Activated gamma-delta T cell treated with Interleukin-2 at 50 U/mL for 16 hours (primary cell): Measurements from ENCODE around the gene PLCB1.
"Not testable (repeated sequence)": the region's sequence is repeated elsewhere in the genome, so short reads cannot be mapped to it uniquely, and the experiment has no call there.

Experiments
- DNase-seq: peaks from one replicate; pipeline ENCODE4 v3.0.0-alpha.2; 2020

Gene PLCB1

DNA sequence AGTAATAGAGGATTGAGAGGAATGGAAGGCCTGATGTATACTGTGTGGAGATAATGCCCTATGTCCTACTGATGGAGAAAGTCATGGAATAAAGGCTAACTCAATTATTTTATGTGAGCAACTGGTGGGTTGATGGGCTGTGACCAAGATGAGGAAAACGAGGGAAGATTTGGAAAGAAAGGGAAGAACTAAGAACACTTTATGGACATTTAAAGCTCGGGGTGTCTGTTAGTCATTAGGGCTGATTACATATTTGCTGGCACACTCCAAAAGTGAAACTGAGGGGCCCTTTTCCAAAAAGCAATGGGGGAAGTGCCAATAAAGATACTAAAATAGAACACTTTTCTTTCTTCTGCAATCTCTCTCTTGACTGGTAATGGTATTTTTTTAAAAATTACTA lies 439.5 kb downstream of the PLCB1 start:
- no peak for DNase-seq

DNA sequence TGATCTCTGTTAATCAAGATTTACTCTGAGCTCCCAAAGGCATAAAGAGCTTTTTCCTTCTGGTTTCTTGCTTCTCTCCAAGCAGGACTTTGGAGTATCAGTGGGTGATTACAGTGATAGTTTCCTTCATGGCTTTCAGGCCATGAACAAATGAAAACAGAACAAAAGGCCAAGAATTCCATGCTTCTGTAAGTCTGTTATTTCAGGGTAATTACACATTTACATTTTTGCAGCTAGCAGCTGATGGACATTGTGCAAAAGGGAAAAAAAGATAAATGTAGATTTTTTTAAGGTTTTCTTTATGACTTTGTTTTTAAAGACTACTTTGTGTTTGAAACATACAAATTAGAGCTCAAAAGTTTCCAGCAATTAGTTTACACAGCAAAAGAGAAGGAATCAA lies 441.6 kb downstream of the PLCB1 start:
- no peak for DNase-seq

DNA sequence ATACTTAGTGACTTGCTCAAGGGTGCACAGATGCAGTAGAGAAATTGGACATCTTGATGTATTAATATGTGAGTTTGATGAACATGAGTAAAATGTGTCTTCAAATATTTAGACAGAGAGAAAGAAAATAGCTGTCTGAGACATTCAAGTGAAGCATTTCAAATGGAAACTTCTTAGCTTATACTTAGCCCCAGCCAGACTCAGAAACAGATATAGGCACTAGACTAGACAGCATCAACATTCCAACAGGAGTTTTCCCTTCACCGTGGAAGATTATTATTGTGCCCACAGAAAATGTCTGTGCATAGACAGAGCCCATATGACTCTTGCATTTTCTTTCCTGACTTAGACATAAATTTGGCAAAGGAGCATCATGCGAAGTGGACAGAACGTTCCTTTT lies 443.0 kb downstream of the PLCB1 start:
- DNase-seq, result no peak

DNA sequence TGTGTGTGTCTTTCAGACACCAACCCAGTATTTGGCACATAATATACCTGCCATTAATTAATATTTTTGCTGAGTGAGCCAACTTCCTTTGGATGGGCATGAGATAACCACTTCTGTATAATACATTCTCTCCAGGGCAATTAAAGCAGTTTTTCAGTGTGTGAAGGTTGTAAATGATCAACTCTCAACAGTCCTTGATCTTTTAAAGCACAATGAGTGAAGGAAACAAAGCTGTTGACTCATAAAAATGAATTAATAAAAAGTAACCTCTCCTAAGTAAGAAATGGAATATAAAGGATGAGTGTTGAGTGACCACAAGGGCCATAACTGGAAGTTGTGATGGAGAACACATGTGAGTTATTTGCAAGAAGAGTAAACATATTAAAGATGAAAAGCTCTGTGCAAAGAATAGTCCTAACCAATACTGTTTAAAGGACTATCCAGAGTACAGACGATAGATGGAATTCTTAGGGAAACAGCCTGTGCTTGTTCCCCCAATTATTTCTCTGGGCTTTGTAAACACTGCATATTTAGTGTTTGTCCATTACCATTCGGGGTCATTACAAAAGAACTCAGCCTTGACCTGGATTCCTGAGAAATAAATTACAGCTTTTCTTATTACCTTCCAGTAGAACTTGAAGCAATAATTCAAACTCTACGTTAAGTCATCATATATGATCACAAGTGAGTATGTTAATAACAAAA lies 446.2 kb downstream of the PLCB1 start:
- no peak for DNase-seq

DNA sequence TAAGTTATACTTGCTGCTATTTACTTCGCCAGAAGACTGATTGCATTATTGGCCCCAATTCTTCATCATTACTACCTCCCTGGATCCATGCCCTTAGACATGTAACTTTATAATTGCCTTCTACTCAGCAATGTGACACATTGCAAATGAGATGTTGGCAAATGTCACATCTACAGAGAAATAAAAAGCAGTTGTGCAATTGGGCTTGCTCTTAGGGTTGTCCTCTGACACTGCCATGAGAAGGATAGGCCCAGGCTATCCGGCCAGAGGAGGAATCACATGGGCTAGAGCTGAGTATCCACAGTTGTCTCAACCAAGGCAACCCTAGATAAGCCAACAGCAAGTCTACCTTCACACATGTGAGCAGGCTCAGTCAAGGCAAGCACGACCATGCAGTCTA lies 447.0 kb downstream of the PLCB1 start:
- DNase-seq, result no peak

DNA sequence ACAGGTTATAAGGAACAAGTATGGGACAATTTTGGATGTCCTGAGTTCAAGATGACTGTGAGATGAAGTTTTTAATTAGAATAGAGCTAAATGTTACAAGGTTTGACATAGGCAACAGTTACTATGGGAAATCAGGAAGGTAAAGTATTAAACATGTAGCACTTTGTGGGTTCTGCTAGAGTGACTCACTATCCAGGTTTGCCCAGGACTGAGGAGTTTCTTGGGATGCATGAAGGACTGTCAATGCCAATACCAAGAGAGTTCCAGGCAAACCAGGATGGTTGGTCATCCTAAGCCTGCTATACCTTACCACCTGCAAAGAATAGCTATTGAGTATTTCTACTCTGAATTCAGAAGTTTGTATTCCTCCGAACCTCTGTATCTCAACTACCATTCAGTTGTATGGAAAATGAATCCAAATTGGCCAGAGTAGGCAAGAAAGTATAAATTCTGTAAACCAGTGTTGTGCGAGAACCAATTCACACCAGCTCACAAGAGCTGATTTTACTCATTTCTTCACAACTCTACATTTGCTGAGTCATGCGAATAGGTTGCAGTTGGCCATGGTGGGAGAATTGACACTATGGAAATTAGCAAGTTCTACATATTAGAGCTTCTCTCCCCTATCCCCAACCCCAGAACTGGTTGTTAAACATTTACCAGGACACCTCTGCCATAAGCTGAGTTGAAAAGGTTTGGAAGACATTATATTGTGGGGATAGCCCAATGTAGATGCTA lies 449.5 kb downstream of the PLCB1 start:
- DNase-seq, result no peak

DNA sequence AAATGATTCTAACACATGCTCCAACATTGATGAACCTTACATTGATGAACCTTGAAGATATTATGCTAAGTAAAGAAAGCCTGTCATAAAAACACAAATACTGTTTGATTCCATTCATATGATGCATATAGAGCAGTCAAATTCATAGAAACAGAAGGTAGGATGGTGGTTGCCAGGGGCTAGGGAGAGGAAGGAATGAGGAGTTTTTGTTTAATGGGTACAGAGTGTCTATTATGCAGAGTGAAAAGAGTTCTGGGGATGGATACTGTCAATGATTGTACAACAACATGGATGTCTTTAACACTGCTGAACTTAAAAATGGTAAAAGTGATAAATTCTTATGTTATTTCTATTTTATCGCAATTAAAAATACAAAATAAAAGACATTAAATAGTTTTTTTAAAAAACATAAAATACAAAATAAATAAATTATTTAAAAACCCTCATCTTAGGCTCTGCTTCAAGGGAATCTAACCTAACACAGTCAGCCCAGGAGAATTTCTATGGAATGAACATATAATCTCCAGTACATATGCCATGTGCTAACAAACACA lies 451.0 kb downstream of the PLCB1 start:
- no peak for DNase-seq

DNA sequence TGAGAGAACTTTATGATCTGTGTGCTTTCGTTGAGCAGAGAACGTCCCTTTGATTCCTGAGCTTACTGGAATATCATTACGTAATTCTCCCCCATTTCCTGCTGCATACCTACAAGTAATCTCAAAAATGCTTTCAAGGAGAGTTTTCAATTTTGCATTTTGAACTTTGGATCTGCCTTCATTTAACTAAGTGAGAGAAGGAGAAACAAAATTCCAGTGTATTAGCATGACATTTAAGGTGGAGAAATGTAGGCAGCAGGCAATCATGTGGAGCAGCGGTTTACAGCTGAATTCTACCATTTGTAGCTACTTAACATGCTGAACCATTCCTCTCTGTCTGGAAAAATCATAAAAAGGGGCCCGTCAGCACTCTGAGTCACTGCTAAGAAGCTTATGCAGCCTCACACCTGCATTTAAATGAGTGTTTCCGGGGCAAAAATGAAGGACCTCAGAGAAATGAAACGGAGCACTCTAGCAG lies 451.5 kb downstream of the PLCB1 start:
- DNase-seq, result no peak

DNA sequence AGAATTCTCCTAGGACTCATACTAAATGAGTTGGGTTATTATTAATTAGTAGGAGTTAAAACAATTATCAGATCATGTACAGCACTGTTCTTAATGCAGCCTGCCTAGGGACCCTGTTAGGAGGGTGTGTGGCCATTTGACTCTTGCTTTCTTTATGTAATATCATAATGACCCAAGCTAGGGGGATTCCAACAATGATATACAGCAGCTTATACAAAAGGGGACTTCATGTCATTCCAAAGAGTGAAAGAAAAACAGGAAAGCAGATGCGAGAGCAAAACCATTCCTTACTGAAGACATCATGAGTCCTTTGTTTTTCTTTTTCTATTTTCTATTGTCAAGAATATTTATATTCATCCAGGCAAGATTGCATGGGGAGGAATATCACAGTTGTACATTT lies 455.2 kb downstream of the PLCB1 start:
- no peak for DNase-seq

DNA sequence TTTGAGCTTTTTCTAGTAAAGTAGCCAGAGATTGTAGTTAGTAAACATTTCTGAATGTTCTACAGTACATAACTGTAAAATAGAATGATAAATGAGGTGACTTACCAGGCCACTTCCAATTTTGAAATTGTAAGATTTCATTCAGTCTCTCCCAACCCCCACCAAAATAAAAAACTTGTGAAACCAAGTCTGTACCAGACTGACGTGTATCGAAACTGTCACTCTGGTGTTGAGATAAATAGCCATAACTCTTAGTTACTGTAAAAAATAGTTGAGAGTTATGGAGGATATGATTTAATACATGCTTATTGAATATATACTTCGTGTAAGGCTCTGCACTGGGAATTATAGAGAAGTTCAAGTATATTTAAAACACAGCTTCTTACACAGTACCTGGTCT lies 455.7 kb downstream of the PLCB1 start:
- no peak for DNase-seq

DNA sequence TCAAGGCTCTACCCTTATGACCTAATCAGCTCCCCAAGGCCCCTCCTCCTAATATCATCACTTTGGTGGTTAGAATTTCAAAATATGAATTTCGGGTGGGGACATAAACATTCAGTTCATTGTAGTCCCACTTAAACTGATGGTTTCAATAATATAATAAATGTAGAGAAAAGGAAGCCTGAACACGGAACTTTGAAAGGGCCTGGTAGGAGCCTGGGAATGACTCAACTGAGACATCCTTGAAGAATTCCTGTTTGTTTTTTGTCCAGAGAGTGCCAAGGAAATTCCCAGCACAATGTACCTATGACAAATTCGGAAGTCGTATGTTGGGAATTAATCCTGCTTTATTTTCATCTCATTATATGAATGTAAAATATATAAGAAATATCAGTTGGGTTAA lies 457.9 kb downstream of the PLCB1 start:
- no peak for DNase-seq

DNA sequence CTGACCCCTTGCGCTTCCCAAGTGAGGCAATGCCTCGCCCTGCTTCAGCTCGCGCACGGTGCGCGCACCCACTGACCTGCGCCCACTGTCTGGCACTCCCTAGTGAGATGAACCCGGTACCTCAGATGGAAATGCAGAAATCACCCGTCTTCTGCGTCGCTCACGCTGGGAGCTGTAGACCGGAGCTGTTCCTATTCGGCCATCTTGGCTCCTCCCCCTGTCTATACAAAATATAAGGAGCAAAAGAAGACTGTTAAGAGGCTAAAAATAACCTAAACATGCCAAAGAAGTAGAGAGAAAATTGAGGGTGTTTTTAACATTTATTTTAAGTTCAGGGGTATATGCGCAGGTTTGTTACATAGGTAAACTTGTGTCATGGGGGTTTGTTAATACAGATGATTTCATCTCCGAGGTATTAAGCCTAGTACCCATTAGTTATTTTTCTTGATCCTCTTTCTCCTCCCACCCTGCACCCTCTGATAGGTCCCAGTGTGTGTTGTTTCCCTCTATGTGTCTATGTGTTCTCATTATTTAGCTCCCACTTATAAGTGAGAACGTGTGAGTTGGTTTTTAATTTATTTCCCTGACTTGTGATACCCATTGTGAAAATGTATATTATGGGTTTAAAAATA lies 469.0 kb downstream of the PLCB1 start:
- not testable (repeated sequence) for DNase-seq

DNA sequence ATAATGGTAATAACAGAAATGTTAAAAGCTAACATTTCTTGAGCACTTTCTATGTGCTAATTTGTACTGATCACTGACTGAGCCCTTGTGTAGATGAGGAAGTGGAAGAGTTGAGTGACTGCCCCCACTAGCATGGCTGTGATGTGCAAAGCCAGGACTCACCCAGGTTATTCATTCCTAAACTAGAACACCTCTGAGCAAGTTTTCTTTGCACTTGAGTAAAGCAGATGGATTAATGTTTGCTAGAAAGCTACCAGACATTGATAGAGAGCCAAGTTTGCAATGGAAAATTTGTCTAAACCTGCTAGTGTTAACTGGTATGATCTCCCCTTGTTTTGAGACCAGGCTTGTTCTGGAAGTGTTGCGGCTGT lies 469.5 kb downstream of the PLCB1 start:
- no peak for DNase-seq

DNA sequence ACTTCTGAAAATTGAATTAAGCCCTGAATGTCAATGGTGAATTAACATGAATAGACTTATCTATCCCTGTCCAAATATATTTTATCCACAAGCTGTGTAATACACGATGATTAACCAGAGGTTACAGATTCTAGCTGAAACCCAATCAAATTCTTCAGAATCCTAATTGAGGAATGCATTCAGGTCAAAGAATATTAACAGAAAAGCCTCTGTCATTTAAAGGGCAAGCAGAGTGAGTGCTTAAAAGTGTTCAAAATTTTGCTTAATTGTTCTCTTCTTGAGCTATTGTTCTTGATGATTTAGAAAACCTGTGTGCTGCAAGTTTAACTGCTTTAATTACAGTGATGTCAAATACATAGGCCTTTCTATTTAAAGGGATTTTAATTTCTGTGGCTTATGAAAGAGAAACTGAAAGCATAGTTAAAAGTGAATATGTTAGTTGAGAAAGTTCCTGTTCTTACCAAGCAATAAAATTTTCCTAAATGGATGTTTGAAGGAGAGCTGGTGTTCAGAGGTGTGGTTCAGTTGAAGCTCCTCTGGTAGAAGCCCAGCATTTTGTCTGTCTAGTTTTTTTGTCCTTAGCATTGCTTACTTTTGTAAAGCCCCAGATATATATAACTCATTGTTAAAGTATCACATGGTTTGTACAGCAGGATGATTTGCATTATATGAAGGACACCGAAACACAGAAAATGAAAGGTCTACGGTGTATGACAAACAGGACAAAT lies 470.5 kb downstream of the PLCB1 start:
- DNase-seq, result no peak

DNA sequence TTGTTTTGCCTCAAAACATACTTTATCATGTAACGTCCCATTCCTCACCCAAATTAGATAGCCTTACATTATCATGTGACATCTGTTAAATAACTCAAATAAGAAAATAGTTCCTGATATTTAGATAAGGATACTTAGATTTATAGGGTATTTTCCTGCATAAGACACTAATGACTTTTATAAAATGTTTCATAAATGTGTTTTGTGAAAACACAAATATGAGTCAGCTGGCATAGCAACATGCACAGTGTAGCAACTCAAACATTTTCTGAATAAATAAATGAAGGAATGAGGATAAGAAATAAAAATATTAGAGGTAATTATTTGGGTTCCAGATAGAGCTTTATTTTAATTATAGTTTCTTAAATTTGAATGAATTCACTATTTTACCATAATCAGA lies 476.4 kb downstream of the PLCB1 start:
- no peak for DNase-seq

DNA sequence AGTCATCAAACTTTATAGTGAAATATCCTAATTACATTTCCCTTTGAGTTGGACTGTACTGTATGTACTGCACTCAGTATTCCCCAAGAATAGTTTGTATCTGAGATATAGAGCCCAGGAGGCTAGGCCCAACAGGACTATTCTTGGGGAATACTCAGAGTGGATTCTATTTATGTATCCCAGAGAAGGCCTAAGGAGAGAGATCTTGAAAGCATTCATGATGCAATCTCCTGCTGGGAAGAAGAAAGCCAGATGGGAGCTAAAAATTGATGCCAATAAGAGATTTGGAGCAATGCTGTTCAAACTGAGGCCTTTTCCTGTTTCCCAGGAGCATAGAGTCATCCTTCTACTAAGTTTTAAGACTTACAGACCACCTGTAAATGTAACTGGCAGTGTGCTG lies 484.7 kb downstream of the PLCB1 start:
- DNase-seq, result no peak

DNA sequence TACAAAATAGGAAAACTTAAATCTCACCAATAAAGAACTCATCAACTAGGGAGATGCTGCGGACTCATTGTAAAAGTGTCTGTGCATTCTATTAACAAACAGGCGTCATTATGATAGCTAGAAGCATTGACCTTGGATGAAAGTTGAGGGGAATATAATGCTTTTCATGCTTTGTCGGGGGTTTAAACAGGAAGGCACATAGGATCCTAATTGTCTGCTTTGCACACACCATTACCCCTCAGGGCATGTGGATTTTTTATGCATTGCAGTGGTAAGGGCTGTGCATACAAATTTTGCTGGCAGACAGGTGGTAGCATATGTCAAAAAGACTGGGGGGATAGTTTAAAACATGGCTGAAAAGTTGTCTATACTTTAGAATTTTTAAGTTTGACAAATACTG lies 488.9 kb downstream of the PLCB1 start:
- DNase-seq, result no peak

DNA sequence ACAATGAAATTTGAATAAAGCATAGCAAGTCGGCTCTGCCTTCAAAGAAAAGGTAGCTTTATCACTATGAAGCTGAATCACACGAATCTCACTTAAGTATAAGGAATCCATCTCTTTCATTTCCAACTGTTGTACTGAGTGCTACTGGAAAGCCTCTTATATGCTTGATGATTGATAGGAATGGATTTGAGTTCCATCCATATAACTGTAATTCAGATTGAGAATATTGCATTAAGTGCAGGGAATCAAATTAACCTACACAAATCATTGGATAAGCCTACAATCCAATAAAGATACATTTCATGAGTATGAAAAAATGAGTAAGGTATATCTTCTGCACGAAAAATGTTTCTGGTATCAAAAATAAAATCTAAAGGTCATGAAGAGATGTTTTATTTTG lies 492.0 kb downstream of the PLCB1 start:
- DNase-seq, result no peak

DNA sequence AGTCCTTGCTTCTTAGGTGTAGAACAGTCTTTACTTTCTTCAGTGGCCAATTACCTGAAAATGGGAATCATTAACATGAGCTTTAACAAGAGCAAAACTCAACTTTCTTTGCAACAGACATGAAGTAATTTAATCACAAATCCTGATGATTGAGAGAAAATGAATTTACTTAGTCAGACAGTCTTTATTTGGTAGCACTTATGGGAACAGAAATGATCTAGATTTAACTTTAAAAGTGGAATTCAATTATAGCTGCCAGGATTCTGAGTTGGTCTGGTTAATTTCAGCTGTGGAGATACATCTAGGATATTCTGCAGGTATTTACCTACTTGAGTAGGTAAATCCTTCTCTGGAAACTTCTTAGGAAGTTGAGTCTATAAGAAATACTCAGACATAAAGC lies 492.6 kb downstream of the PLCB1 start:
- DNase-seq, result no peak

DNA sequence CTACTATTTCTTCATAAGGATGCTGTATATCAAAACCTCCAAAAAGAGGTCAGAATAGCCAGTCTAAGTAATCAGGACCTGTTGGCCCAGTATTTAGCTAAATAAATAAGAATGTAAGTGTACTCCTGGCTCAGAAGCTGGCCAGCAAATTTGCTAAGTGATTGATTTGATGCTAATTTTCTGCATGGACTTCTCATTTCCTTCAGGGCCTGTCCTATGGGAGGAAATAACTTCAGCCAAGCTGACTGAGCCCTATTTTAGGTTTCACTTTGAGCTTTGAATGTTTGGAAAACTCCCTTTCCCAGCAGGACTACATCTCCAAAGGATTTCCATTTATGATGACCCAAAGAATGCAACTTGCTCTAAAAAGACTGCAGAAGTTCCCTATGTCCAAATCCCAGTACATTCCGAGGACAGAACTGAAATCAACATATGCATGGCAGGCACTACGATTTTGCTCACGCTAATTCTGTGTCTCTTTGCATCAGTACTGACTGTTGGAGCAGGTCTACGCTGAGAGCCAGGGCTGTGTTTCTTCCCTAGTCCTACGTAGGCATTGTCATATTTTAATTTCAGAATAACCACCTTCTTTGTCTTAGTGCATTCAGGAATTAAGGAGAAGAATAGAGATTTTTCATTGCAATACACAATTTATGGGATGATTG lies 495.4 kb downstream of the PLCB1 start:
- no peak for DNase-seq

DNA sequence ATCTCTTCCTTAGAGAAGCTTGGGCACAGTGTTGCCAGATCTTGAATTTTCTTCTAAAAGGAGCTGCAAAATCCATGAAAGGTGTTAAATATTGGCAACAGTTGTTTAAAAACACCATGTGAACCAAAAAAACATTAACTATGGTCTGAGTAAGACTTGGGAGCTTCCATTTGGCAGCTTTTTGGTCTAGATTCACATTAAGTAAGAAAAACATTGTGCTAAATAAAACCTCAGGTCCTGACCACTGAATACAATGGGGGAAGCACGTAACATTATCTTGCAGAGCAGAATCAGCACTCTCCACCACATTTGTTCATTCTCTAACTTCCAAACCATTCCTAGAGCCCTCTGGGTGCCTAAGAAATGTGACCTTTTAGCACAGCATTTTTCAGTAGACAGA lies 499.2 kb downstream of the PLCB1 start:
- DNase-seq, result no peak

DNA sequence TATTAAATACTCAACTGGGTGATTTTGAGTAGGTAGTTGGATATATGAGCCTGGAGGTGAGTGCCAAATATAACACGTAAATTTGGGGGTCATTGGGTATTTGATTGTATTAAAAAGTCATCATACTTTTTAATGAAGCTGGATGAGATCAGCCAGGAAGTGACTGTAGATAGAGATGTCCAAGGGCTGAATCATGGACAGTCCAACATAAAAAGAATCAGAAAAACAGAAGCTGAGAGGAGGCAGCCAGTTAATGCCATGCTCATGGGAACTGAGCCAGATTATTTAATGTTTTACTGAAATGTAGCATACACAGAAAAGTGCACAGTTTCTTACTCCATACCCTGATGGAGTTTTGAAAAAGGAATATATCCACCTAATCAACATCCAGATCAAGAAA lies 501.3 kb downstream of the PLCB1 start:
- DNase-seq, result no peak
